ENCODE data around the gene ARNT2. TPM values are rescaled to one million over a fixed set of nuclear protein-coding genes. Genes with fewer than 3 reads are reported as not detected.
"Not testable (repeated sequence)": the region's sequence is repeated elsewhere in the genome, so short reads cannot be mapped to it uniquely, and the experiment has no call there.

Gene ARNT2
- total RNA-seq, 4 donors from 2014 or later, result 1.8 to 5.1 (median 3.6) TPM

DNA sequence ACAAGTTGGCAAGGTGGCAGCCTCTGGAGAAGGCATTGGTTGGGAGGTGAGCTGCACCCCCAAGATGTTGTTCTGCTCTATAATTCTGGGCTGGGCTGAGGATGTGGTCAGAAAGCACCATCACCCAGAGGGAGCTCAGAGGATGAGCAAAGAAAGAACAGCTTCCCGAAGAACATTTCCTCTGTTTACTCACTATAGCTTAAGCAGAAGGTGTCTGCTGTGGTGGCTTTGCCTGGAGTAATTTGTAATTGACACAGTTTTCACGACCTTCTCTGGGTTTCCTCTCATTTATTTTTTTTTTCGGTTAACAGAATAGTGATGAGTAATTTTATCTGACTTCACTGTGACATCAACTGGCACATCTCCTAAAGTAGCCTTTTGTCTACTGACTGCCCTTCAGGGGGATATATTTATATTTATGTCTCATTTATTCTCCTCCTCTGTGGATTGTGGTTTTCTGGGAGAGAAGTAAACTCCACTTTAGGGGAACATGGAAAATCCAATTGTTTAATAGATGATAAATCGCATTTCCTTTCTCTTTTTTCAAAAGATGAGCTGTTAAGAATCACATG lies 241.4 kb downstream of the ARNT2 start:
- 63% methylated on average over 4 of the region's 4 CpGs for WGBS
- no peak for DNase-seq (ENCODE audit: low spot score in 2 of 2)
- Histone ChIP-seq H3K27ac (no peak overlapping the region), H3K4me1 (no peaks in the 10 kb centered on the region), H3K36me3 (no peaks in the 10 kb centered on the region), H3K4me3 (no peak overlapping the region), H3K9me3 (peaks cover 3% of the 10 kb centered on the region), H3K27me3 (no peaks in the 10 kb centered on the region)
- TF ChIP-seq, protein P1, sequence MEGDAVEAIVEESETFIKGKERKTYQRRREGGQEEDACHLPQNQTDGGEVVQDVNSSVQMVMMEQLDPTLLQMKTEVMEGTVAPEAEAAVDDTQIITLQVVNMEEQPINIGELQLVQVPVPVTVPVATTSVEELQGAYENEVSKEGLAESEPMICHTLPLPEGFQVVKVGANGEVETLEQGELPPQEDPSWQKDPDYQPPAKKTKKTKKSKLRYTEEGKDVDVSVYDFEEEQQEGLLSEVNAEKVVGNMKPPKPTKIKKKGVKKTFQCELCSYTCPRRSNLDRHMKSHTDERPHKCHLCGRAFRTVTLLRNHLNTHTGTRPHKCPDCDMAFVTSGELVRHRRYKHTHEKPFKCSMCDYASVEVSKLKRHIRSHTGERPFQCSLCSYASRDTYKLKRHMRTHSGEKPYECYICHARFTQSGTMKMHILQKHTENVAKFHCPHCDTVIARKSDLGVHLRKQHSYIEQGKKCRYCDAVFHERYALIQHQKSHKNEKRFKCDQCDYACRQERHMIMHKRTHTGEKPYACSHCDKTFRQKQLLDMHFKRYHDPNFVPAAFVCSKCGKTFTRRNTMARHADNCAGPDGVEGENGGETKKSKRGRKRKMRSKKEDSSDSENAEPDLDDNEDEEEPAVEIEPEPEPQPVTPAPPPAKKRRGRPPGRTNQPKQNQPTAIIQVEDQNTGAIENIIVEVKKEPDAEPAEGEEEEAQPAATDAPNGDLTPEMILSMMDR (IDR thresholded peaks at IDR 0.05), result no peak
- TF ChIP-seq POLR2AphosphoS5 (IDR thresholded peaks at IDR 0.05), result no peak
- TF ChIP-seq EP300 (IDR thresholded peaks at IDR 0.05), result no peak
- no peak for TF ChIP-seq POLR2A (IDR thresholded peaks at IDR 0.05)

DNA sequence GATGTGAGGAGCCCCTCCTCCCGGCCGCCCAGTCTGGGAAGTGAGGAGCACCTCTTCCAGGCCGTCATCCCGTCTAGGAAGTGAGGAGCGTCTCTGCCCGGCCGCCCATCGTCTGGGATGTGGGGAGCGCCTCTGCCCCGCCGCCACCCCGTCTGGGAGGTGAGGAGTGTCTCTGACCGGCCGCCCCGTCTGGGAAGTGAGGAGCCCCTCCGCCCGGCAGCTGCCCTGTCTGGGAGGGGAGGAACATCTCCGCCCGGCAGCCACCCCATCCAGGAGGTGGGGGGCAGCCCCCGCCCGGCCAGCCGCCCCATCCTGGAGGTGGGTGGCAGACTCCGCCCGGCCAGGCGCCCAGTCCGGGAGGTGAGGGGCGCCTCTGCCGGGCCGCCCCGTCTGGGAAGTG lies 243.2 kb downstream of the ARNT2 start:
- H3K36me3 ChIP-seq; DNase-seq (ENCODE audit: low spot score in 2 of 2); H3K27ac ChIP-seq; H3K9me3 ChIP-seq; H3K4me1 ChIP-seq; H3K27me3 ChIP-seq; H3K4me3 ChIP-seq: not testable (repeated sequence)
- no CpG with 5 or more reads among the region's 30 CpGs for WGBS

Other genes with a start within 250 kb of the ARNT2 start
- gene CTXND1, start 152.2 kb upstream of the ARNT2 start, total RNA-seq, result under 1 TPM in 3 of 4 donors, not detected in 1; 0.24 to 0.55 (median 0.49) TPM